ENCODE measurements around the gene CAMK2B.

Gene CAMK2B

GRCh38 chr7:44226396-44226753 lies 99.0 kb downstream of the CAMK2B start:
- H3K9ac ChIP-seq (ENCODE audit: low read length), result no peak overlapping the region
- no peaks in the 10 kb centered on the region for H3K9me2 ChIP-seq (ENCODE audit: low read depth, low read length)
- no peak overlapping the region for H3K4me2 ChIP-seq (ENCODE audit: low read length)
- no peaks in the 10 kb centered on the region for H3K36me3 ChIP-seq (ENCODE audit: insufficient read depth, low read length)
- no peak overlapping the region for H3K27ac ChIP-seq (ENCODE audit: low read depth, low read length, poor library complexity, severe bottlenecking)
- H4K20me1 ChIP-seq (ENCODE audit: insufficient read depth, low read length), result no peaks in the 10 kb centered on the region
- H3K27me3 ChIP-seq (ENCODE audit: insufficient read depth, low read length), result peaks cover 32% of the 10 kb centered on the region
- no peak for TF ChIP-seq EZH2 (IDR thresholded peaks at IDR 0.05; ENCODE audit: borderline replicate concordance, low read length)
- TF ChIP-seq, protein P1, sequence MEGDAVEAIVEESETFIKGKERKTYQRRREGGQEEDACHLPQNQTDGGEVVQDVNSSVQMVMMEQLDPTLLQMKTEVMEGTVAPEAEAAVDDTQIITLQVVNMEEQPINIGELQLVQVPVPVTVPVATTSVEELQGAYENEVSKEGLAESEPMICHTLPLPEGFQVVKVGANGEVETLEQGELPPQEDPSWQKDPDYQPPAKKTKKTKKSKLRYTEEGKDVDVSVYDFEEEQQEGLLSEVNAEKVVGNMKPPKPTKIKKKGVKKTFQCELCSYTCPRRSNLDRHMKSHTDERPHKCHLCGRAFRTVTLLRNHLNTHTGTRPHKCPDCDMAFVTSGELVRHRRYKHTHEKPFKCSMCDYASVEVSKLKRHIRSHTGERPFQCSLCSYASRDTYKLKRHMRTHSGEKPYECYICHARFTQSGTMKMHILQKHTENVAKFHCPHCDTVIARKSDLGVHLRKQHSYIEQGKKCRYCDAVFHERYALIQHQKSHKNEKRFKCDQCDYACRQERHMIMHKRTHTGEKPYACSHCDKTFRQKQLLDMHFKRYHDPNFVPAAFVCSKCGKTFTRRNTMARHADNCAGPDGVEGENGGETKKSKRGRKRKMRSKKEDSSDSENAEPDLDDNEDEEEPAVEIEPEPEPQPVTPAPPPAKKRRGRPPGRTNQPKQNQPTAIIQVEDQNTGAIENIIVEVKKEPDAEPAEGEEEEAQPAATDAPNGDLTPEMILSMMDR (IDR thresholded peaks at IDR 0.05; ENCODE audit: low read length), result no peak
- H3F3A ChIP-seq (ENCODE audit: insufficient read depth, low read length), result no peaks in the 10 kb centered on the region
- H3K9me3 ChIP-seq (ENCODE audit: low read length), result no peaks in the 10 kb centered on the region
- H3K4me3 ChIP-seq (ENCODE audit: low read depth, low read length, poor library complexity, severe bottlenecking), result no peak overlapping the region
- no peak overlapping the region for H2AFZ ChIP-seq (ENCODE audit: low read length)
- peaks cover 4% of the 10 kb centered on the region for H3K4me1 ChIP-seq (ENCODE audit: insufficient read depth, low read length, severe bottlenecking)
- H3K79me2 ChIP-seq (ENCODE audit: insufficient read depth, low read length), result no peaks in the 10 kb centered on the region

DNA sequence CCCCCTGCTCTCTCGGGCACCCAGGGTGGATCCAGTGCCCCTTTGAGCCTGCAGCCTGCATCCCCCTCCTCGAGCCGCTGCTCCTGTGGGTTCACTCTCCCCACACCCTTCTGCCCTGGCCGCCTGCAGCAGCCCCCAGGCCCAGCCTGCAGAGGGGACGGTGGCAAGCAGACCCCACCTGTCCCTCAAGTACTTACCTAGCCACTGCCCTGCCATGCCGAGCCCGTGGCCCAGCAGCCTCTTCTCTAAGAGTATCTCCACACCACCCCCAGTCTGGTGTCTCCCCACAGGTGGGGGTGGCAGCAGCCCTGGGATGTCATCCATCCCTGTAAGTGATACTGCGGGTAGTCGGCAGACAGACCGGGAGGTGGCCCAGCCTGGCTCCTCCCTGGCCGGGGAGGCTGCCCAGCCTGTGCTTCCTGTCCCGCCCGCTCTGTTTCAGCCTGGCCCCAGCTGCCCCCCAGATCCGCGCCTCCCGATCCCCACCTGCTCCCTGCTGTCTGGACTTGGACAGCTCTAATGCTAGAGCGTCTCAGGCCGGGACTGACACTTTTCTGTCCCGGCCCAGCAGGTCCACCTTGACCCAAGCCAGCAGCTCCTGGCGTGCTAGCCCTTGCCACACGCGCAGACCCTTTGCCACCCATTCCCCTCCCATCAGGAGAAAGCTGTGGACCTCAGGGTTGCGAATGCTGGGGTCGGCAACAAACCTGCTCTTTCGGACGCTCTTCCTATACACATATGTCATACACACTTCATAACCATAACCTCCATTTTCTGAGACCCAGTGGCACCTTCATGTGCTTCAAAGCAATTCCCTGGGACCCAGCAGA lies 99.6 kb downstream of the CAMK2B start:
- Histone ChIP-seq H2AFZ (ENCODE audit: low read length) (no peak overlapping the region), H4K20me1 (ENCODE audit: insufficient read depth, low read length) (no peaks in the 10 kb centered on the region), H3K27ac (ENCODE audit: low read depth, low read length, poor library complexity, severe bottlenecking) (no peak overlapping the region), H3K36me3 (ENCODE audit: insufficient read depth, low read length) (no peaks in the 10 kb centered on the region), H3K9me2 (ENCODE audit: low read depth, low read length) (no peaks in the 10 kb centered on the region), H3K9ac (ENCODE audit: low read length) (no peak overlapping the region), H3K4me2 (ENCODE audit: low read length) (no peak overlapping the region), H3K9me3 (ENCODE audit: low read length) (no peaks in the 10 kb centered on the region), H3F3A (ENCODE audit: insufficient read depth, low read length) (no peaks in the 10 kb centered on the region), H3K79me2 (ENCODE audit: insufficient read depth, low read length) (no peaks in the 10 kb centered on the region), H3K4me3 (ENCODE audit: low read depth, low read length, poor library complexity, severe bottlenecking) (no peak overlapping the region), H3K27me3 (ENCODE audit: insufficient read depth, low read length) (peaks cover 32% of the 10 kb centered on the region), H3K4me1 (ENCODE audit: insufficient read depth, low read length, severe bottlenecking) (peaks cover 10% of the 10 kb centered on the region)
- no peak for TF ChIP-seq EZH2 (IDR thresholded peaks at IDR 0.05; ENCODE audit: borderline replicate concordance, low read length)
- TF ChIP-seq, protein P1 (IDR thresholded peaks at IDR 0.05; ENCODE audit: low read length), result no peak

DNA sequence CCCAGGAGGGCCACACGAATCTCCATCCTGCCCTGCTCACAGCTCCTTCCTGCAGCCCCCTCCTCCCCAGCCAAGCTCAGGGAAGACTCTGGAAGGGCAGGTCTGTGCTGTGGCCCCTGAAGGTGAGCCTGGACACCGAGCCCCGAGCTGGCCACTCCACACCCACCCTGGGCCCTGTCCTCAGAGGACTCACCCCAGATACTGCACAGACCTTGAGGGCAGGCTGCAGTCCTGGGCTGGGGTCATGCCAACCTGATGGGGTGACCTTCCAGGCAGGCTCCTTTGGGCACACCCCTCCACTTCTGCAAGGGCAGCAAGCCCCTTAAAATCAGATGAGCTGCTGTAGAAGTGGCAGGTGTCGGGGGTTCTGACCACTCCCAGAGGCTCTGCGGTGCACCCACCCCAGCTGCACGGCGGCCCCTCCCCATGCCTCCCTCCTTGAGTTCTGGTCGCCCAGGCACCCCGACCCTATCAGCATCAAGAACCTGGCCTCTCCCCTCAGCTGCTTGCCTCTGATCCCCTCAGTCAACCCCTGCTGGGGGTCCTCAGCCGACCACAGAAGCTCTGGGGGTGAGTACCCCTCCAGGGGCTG lies 100.3 kb downstream of the CAMK2B start:
- Histone ChIP-seq H3K79me2 (ENCODE audit: insufficient read depth, low read length) (no peaks in the 10 kb centered on the region), H3K9me2 (ENCODE audit: low read depth, low read length) (no peaks in the 10 kb centered on the region), H3K27me3 (ENCODE audit: insufficient read depth, low read length) (peaks cover 25% of the 10 kb centered on the region), H3K9ac (ENCODE audit: low read length) (no peak overlapping the region), H3K4me3 (ENCODE audit: low read depth, low read length, poor library complexity, severe bottlenecking) (no peak overlapping the region), H3K4me2 (ENCODE audit: low read length) (no peak overlapping the region), H2AFZ (ENCODE audit: low read length) (no peak overlapping the region), H3K9me3 (ENCODE audit: low read length) (no peaks in the 10 kb centered on the region), H4K20me1 (ENCODE audit: insufficient read depth, low read length) (no peaks in the 10 kb centered on the region), H3F3A (ENCODE audit: insufficient read depth, low read length) (no peaks in the 10 kb centered on the region), H3K4me1 (ENCODE audit: insufficient read depth, low read length, severe bottlenecking) (peaks cover 12% of the 10 kb centered on the region), H3K36me3 (ENCODE audit: insufficient read depth, low read length) (no peaks in the 10 kb centered on the region), H3K27ac (ENCODE audit: low read depth, low read length, poor library complexity, severe bottlenecking) (no peak overlapping the region)
- TF ChIP-seq, protein P1 (IDR thresholded peaks at IDR 0.05; ENCODE audit: low read length), result no peak
- TF ChIP-seq EZH2 (IDR thresholded peaks at IDR 0.05; ENCODE audit: borderline replicate concordance, low read length), result no peak
